HG03175 (cell line): Measurements from ENCODE around the gene TBCEL.
"Not testable (repeated sequence)": the region's sequence is repeated elsewhere in the genome, so short reads cannot be mapped to it uniquely, and the experiment has no call there.

Experiments used
- ATAC-seq: cut with Tn5 transposase; IDR thresholded peaks from one replicate; pipeline ENCODE4 v1.9.1; 2021; ENCODE audit warnings: mild to moderate bottlenecking, moderate library complexity; ENCODE audit not compliant: unreplicated experiment

Gene TBCEL

DNA sequence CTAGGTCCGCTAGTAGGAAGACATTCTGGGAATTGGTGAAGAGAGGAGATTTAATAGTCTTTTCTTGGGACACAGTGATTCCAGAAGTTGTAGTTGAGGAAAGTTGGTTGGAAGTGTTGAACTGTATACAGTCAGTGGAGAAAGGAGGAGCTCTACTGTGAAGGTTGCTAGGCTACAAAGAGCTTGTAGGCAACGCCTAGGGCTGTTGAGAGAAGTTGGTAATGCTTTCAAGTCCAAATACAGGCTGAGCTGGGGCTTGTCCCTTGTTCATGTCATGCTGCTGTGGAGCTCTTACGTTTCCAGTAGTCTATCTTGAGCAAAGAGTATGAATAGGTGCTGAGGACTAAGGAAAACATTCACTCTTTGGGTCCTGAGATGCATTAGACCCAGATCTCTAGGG lies 1.1 kb downstream of the TBCEL start:
- ATAC-seq = no peak

DNA sequence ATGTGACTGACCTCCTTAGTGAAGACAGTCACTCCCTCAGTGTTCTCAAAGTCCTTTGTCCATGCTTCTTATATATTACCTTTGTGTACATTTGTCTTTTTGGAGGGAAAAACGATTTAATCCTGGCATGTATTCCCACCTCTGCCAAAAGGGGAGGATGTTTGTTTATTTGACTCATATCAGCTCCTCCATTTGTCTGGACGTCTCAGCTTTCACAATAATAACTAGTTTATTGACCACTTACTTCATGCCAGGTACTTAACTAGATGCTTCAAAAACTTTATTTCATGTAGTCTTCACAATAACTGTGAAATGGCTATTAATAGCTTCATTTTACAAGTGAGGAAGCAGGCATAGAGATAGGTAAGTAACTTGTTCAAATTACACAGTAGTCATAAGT lies 5.3 kb downstream of the TBCEL start:
- no peak for ATAC-seq

DNA sequence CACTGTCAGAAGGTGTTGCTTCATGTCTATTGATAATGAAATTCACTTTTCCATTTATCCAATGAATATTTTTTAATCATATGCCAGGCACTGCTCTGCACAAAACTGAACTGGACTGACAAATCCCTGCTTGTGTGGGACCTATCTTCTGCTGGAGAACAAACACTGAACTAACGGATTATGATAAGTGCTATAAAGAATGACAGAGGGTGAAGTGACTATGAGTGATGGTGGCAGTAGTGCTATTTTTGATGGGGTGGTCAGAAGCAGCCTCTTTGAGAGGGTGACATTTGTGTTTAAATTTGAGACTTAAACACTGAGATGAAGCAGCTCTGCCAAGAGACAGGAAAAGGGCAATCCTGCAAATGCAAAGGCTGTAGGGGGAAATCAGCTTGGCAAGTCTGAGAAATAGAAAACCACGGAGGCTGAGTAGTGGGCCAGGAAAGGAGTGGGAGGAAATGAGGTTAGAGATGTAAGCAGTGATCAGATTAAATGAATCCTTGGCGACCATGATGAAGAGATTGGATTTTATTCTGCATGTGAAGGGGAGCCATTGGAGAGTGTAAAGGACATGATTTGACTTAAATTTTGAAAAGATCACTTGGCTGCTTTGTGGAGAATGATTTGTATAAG lies 6.0 kb downstream of the TBCEL start:
- ATAC-seq = no peak

DNA sequence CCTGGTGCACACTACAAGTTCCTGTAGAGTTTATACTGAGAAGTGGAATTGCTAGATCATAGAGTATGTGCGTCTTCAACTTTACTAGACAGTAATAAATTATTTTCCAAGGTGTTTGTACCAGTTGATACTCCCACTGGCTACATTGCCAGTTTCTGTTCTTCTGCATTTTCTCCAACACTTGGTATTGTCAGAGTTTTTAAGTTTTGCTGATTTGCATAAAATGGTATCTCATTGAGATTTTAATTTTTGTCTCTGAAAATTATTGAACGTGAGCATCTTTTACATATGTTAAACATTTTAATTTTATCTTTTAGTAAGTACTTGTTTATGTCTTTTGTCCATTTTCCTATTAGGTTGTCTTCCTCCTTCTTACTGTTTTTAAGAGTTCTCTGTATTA lies 7.3 kb downstream of the TBCEL start:
- no peak for ATAC-seq

DNA sequence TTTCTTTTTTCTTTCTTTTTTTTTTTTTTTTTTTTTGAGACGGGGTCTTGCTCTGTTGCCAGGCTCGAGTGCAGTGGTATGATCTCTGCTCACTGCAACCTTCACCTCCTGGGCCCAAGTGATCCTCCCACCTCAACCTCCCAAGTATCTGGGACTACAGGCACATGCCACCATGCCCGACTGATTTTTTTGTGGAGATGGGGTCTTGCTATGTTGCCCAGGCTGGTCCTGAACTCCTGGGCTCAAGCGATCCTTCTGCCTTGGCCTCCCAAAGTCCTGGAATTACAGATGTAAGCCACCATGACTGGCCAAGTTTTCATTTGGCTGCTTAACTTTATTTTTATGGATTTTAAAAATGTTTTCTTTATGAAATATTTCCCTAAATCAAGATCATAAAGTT lies 7.7 kb downstream of the TBCEL start:
- not testable (repeated sequence) for ATAC-seq

DNA sequence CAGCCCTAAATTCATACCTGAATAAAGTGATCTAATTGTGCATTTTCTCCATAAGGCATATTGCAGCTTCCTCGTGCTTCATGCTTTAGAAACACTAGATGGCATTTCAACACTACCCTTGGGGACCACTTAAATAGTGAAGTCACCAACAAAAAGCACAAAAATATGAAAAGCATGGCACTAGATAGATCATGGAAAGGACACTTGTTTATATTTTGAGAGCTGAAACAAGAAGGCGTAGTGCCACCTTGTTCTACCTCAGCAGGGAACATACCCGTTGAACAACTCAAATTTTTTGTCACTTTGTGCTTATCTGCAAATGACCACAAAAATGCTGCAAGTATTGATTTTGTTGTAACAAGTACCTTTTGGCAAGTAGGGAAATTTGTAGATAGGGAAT lies 8.6 kb downstream of the TBCEL start:
- no peak for ATAC-seq

DNA sequence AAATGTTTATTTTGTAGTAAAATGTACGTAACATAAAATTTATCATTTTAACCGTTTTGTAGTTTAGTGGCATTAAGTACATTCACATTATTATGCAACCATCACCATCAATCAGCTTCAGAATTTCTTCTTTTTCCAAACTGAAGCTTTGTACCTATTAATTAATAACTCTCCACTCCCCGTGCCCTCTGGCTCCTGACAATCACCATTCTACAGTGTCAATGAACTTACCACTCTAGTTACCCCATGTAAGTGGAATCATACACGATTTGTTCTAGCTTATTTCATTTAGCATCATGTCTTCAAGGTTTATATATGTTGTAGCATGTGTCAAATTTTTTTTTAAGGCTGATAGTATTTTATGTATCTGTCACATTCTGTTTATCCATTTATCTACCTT lies 9.7 kb downstream of the TBCEL start:
- ATAC-seq = no peak

DNA sequence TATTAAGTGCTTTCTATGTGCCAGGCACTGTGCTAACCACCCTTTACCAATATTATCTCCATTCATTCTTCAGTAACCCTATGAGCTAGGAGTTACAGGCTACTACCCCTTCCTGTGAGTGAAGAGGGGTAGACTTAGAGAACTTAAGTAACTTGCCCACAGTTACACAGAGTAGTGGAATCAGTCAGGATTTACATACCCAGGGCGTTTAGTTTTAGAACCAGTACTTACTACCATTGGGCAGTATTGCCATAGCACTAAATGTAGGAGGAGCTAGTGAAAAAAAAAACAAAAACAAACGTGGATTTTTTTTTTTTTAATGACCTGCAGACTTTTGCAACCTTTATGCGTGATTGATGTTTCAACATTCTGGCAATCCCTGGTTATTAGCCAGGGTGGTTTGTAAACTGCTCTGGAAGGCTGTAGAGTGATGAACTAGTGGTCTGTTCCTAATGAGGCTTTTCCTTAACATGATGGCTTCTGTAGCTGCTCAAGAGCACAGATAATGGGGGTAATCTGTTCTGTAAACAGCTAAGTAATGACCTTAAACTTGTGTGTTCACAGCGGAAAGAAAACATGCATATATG lies 11.4 kb downstream of the TBCEL start:
- ATAC-seq = no peak

DNA sequence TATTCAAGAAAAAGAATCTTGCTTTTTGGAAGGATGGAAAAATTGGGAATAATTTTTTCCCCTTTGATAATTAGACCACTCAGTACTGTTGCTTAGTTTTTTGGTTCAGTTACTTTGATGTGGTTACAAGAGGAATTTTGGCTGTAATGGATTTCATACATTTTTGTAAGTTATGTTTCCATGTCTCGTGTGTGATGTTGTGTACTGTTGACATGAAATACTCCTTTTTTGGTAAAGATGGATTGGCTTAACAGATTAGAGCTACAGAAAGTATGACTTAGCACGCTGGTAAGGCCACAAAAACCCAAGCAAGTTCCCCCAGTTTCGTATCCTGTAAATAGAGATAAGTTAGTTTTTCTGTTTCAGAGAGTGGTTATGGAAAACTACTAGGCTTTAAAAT lies 11.9 kb downstream of the TBCEL start:
- ATAC-seq = no peak

DNA sequence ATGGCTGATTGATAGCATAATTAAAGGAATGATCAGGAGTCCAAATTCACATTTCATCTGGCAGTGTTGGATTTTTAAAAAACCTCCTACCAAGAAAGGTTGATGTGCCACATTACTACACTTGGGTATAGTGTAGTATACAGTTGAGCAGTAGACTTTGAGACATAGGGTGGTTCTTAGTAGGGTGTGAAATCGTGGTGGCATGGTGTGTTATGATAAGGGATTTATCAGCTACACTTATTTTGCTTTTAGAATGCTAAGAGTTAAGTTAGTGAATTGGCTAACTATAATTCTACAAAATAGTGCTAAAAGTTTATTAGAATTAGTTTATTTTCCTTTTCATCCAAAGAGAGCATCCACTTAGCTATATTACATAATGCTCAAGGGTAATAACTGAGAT lies 13.1 kb downstream of the TBCEL start:
- no peak for ATAC-seq

DNA sequence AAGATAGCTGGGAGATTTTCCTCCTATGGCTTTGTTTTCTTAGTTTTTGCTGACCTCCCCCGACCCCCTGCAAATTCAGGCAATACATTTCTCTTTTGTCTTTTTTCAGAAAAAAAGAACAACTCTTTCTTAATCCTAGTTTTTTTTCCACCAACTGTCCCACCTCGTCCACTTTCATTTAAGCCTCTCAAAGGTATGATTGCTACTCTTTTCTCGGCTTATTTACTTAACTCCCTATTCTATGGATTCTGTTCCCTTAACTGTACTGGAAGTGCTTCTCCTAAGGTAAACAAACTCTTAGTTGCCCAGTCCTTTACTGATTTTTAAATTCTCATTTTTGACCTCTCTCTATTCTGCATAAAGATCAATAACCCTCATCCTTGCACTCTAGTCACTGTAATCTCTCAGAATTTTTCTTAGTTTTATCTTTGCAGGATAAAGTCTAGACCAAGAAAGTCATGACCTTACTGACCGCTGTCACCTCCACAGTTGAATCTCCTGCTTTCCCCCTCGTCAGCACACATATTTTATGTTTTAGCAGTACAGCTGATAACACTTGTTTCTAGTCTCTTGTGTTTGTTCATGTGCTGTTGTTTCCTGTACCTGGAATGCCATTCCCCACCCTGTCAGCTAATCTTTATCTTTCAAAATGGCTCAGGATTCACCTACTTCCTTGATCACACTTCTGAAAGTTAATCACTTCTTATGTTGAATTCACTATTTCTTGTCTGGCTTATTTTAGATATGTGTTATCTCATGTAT lies 14.9 kb downstream of the TBCEL start:
- ATAC-seq = no peak

DNA sequence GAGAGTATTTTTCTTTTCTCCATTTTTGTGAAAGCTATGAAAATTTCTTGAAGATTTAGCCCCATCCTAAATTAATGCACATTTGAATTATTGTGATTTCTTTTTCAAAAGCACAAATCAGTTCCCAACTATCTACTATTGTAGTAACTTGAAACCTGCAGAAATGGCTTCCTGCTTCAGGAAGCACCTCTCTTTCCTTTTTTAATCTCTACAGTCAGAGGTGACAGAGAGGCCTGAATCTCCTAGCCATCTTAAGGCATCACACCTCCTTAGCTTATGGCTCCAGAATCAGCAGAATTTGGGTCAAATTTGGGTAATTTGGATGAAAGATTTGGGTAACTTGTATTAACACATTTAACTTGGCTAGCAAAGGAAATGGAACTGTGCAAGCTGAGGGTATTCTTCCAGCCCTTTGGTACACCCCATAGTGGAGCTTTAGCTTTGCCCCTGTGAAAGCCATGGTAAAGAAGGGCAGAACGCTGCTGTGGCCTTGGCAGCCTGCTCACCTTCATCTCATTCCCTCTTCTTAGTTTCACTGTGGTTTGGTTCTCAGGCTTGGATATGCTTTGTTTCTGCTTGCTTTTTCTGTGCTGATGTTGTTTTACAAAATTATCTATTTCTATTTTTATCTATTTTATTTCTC lies 16.2 kb downstream of the TBCEL start:
- no peak for ATAC-seq

DNA sequence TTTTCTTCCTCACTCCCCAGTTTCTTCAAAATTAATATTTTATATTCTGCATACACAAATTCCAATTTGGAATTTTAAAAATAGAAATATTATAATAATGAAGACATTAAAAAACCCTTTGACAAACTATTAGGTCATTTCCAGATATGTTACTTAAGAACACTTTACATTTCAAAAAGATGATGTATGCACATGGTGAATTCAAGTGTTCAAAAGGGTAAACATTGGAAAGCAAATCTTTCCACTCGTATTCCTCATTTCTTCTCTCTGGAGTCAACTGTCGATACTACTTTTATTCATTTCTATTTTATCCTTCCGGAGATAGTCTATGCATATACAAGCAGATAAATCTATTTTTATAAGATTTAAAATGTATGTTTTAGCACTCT lies 16.7 kb downstream of the TBCEL start:
- no peak for ATAC-seq

DNA sequence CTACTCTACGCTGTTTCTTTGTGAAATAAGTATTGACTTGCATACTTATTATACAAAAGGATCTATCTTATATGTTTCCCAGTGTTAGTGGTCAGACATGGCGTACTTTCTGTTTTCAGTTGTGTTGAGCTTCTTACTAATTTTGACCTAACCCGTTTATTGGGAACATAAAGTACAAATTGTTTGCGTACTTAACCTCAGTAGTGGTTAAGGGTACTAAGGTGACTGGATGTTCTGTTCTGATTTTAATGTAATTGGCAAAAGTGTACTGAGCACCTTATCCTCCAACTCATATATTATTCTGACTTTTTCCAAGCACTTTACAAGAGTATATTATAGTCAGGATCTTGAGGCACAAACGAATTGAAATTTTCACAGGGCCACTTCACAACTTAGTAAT lies 17.2 kb downstream of the TBCEL start:
- no peak for ATAC-seq

DNA sequence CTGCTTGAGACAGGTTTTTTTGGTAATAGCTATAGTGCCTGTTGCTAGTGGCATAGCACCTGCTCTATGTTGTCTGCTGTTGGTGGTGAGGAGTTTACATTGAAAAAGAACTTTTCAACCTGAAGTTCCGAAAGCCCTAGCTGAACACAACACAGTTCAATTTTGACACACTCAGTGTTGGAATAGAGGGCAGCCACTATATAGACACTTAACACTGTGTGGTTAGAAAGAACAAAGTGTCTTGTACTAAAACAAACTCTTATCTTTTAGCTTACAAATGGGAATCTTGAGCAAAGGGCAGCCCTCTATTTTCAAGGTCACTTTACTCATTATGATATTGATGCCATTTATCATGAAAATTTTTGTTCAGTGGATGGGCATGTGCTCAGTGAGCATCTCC lies 18.4 kb downstream of the TBCEL start:
- no peak for ATAC-seq

DNA sequence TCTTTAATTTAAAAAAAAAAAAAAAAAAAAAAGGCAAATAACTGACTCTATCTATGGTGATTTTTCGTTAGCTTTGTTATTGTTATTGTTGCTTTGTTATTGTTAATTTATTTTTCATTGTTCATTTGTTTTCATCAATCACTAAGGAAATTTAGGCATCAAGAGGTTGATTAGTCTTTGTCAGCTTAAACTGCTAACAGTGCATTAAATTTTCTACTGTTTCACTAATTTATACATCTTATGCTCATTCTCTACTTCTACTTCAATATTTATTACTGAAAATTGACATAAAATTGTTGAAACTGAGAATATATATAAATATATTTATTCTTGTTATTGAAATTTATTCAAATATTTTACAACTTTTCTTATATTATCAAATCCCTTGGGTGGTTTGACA lies 24.0 kb downstream of the TBCEL start:
- ATAC-seq = no peak

DNA sequence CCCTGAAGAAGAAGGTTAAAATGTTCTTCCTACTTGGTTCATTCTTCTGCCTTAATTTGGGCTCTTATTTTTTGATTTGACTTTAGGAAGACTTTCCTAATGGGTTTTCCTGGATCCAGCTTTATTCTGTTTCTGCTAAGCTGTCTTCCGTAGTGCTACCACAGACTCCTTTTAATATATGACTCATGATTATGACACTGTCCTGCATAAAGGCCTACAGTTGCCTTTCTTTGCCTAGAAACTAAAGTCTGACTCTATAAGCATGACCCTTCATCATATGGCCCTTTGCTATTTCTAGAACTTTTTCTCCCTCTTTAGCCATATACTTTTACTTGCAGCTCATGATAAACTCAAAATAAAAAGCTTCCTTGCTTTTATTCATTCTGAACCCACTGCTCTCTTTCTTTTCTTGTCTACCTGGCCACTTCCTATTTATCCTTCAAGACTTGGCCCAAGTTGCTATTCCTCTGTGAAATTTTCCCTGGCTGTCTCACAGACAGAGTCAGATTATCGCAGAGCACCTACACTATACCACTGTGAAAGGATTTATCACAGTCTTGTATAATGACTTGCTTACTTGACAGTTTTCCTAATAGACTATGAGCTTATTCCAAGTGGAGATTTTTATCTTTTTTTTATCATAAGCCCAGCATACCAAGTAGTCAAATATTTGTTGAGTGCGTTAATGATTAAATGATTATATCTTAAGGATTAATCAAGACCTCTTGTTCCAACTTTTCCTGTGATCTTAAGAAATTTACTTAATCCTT lies 24.7 kb downstream of the TBCEL start:
- no peak for ATAC-seq

DNA sequence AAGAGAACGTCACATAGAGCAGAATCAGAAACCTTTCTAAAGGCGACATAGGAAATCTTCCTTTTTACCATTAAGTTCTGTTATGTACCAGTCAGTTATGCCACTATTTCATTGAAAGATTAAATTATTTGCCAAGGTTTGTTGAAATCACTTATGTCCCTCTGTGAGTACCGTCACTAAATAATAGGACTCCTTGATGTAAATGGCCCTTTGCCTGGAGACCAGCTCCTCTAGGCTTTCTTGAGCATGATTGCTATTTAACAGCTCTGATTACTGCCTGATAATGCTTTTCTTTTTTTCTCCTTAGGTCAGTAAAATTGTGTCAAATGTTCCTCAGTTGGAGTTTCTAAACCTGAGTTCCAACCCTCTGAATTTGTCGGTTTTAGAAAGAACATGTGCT lies 29.3 kb downstream of the TBCEL start:
- no peak for ATAC-seq

DNA sequence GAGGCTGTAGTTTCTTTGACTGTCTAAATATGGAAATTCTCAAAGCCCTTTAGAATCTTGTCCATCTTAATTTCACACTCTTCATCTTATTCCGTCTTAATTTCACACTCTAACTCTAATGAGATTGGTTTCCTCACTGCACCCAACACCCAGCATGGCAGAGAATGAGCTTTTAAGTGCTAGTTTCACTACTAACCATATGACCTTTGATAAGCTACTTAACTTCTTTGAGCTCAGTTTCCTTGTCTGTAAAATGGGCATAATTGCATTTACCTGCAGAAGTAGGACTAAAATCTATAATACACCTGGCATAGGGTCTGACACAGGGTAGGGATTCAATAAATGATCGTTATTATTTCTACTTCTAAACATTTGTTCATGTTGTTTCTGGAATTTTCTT lies 30.4 kb downstream of the TBCEL start:
- no peak for ATAC-seq

DNA sequence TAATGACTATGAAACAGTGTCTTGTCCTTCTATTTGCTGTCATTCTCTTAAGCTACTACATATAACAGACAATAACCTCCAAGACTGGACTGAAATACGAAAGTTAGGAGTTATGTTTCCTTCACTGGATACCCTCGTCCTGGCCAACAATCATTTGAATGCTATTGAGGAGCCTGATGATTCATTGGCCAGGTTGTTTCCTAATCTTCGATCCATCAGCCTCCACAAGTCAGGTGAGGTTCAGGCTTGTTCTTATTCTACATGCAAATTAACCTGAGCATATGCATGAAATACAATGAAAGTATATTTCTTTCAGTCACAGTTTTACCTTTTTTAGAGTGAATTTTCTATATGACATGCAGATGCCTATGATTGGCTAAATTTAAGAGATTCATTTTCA lies 31.2 kb downstream of the TBCEL start:
- no peak for ATAC-seq

DNA sequence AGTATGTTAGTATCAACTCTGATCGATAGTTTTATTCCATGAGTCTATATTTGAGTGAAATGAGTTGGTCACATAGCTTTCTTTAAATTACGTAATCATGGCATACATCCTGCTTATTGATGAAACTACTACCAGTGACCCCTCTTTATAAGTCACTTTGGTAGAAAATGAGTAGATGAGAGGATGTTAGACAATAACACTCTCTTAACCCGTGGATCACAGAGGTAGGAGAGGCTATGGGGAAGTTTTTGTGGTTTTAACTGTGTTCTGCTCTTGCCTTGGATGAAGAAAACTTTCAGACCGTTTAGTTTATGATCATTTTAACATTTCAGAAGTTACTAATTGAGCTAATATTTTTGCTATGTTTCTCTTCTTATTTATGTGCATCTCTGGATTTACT lies 34.0 kb downstream of the TBCEL start:
- ATAC-seq = no peak
